ENCODE measurements around the gene FBLN7.

DNA sequence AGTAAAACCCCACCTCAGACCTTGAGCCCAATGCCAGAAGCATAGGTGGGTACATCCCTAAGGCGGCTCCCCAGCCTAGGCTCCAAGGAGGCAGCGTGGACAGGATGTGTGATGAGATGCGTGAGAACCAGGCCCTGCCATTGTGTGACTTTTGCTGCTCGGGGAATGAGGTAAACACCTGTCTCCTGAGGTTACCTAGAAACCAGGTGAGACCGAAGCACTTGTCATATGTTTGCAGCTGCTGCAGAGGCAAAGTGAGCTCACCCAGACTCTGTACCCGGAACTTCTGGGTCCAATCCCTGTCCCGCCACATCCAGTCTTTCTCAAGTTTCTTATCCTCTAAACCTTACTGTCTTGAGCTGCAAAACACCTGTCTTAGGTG is 3.4 kb downstream of the FBLN7 start:
- TF ChIP-seq, protein P1, sequence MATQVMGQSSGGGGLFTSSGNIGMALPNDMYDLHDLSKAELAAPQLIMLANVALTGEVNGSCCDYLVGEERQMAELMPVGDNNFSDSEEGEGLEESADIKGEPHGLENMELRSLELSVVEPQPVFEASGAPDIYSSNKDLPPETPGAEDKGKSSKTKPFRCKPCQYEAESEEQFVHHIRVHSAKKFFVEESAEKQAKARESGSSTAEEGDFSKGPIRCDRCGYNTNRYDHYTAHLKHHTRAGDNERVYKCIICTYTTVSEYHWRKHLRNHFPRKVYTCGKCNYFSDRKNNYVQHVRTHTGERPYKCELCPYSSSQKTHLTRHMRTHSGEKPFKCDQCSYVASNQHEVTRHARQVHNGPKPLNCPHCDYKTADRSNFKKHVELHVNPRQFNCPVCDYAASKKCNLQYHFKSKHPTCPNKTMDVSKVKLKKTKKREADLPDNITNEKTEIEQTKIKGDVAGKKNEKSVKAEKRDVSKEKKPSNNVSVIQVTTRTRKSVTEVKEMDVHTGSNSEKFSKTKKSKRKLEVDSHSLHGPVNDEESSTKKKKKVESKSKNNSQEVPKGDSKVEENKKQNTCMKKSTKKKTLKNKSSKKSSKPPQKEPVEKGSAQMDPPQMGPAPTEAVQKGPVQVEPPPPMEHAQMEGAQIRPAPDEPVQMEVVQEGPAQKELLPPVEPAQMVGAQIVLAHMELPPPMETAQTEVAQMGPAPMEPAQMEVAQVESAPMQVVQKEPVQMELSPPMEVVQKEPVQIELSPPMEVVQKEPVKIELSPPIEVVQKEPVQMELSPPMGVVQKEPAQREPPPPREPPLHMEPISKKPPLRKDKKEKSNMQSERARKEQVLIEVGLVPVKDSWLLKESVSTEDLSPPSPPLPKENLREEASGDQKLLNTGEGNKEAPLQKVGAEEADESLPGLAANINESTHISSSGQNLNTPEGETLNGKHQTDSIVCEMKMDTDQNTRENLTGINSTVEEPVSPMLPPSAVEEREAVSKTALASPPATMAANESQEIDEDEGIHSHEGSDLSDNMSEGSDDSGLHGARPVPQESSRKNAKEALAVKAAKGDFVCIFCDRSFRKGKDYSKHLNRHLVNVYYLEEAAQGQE (IDR thresholded peaks at IDR 0.05; ENCODE audit: low read depth) = no peak
- TF ChIP-seq CEBPB (IDR thresholded peaks at IDR 0.05) = no peak
- no peak for TF ChIP-seq EP300 (IDR thresholded peaks at IDR 0.05; ENCODE audit: borderline replicate concordance)
- TF ChIP-seq RAD21 (IDR thresholded peaks at IDR 0.05; ENCODE audit: low read depth) = no peak
- TF ChIP-seq YY1 (IDR thresholded peaks at IDR 0.05; ENCODE audit: low read depth) = no peak
- no peak for TF ChIP-seq FOXM1 (IDR thresholded peaks at IDR 0.05; ENCODE audit: borderline replicate concordance, low read depth)
- no peak for TF ChIP-seq EGR1 (IDR thresholded peaks at IDR 0.05)
- no peak for TF ChIP-seq NFIC (IDR thresholded peaks at IDR 0.05)
- TF ChIP-seq, protein P2, sequence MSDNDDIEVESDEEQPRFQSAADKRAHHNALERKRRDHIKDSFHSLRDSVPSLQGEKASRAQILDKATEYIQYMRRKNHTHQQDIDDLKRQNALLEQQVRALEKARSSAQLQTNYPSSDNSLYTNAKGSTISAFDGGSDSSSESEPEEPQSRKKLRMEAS (IDR thresholded peaks at IDR 0.05) = no peak
- TF ChIP-seq, protein P3, sequence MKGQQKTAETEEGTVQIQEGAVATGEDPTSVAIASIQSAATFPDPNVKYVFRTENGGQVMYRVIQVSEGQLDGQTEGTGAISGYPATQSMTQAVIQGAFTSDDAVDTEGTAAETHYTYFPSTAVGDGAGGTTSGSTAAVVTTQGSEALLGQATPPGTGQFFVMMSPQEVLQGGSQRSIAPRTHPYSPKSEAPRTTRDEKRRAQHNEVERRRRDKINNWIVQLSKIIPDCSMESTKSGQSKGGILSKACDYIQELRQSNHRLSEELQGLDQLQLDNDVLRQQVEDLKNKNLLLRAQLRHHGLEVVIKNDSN (IDR thresholded peaks at IDR 0.05) = no peak

All from Ishikawa (cell line).